HUES64 (cell line): ENCODE measurements around the gene MAP4K2.

Experiments used
- H3K27ac ChIP-seq: 2 replicates; pipeline ENCODE4 v1.7.0; 2013; ENCODE audit warnings: low read depth, low read length, inconsistent platforms
- H3K27me3 ChIP-seq: 2 replicates; pipeline ENCODE4 v1.6.1; 2013; ENCODE audit warnings: mild to moderate bottlenecking, low read length; ENCODE audit not compliant: insufficient read depth
- H3K36me3 ChIP-seq: 2 replicates; pipeline ENCODE4 v1.6.1; 2013; ENCODE audit warnings: mild to moderate bottlenecking, low read length; ENCODE audit not compliant: insufficient read depth
- H3K4me1 ChIP-seq: 2 replicates; pipeline ENCODE4 v1.6.1; 2013; ENCODE audit warnings: mild to moderate bottlenecking, low read length, moderate library complexity; ENCODE audit not compliant: insufficient read depth
- H3K4me3 ChIP-seq: 2 replicates; pipeline ENCODE4 v1.5.1; 2013; ENCODE audit warnings: mild to moderate bottlenecking, low read length, moderate library complexity
- H3K9ac ChIP-seq: 2 replicates; pipeline ENCODE4 v1.6.1; 2013; ENCODE audit warnings: mild to moderate bottlenecking, low read depth, low read length
- H3K9me3 ChIP-seq: 2 replicates; pipeline ENCODE4 v1.6.1; 2013; ENCODE audit warnings: low read depth, low read length; ENCODE audit not compliant: insufficient read depth
- WGBS: fragments of 150-250, 120-280 bp; methylation state at CpG from one replicate; pipeline ENCODE4 v1.1.7; 2013; ENCODE audit warnings: missing lambda C conversion rate; 5-methylcytosine and 5-hydroxymethylcytosine counted together

The MAP4K2 gene

GRCh38 chr11:64796047-64796756, 6.8 kb downstream of the MAP4K2 start:
- WGBS = 94% methylated on average over 19 of the region's 19 CpGs
- no peak overlapping the region for H3K9ac ChIP-seq
- no peaks in the 10 kb centered on the region for H3K9me3 ChIP-seq
- no peaks in the 10 kb centered on the region for H3K27me3 ChIP-seq
- no peak overlapping the region for H3K4me3 ChIP-seq
- H3K27ac ChIP-seq = no peak overlapping the region
- 0 out of 2 replicates have a peak, but pooled peaks cover 3% of the 10 kb centered on the region for H3K36me3 ChIP-seq
- no peaks in the 10 kb centered on the region for H3K4me1 ChIP-seq

GRCh38 chr11:64794526-64794925, 8.5 kb downstream of the MAP4K2 start:
- H3K4me1 ChIP-seq = no peaks in the 10 kb centered on the region
- H3K4me3 ChIP-seq = no peak overlapping the region
- no peak overlapping the region for H3K9ac ChIP-seq
- 92% methylated on average over 10 of the region's 10 CpGs for WGBS
- no peaks in the 10 kb centered on the region for H3K9me3 ChIP-seq
- H3K27ac ChIP-seq = no peak overlapping the region
- peaks cover 4% of the 10 kb centered on the region; the same call in 1 of the 2 replicates for H3K36me3 ChIP-seq
- no peaks in the 10 kb centered on the region for H3K27me3 ChIP-seq

- H3K9me3 ChIP-seq = no peaks in the 10 kb centered on the region
- H3K4me3 ChIP-seq = no peak overlapping the region
- no peak overlapping the region for H3K27ac ChIP-seq
- H3K36me3 ChIP-seq = peaks cover 10% of the 10 kb centered on the region; the same call in 1 of the 2 replicates
- WGBS = 94% methylated on average over 10 of the region's 11 CpGs
- no peak overlapping the region for H3K9ac ChIP-seq
- no peaks in the 10 kb centered on the region for H3K27me3 ChIP-seq
- H3K4me1 ChIP-seq = no peaks in the 10 kb centered on the region
These were observed 9.5 kb downstream of the MAP4K2 start for GRCh38 chr11:64793271-64794160.

GRCh38 chr11:64792482-64792881, 10.5 kb downstream of the MAP4K2 start:
- Histone ChIP-seq H3K4me1 (no peaks in the 10 kb centered on the region), H3K9me3 (no peaks in the 10 kb centered on the region), H3K36me3 (peaks cover 10% of the 10 kb centered on the region; the same call in 1 of the 2 replicates), H3K27ac (no peak overlapping the region), H3K27me3 (no peaks in the 10 kb centered on the region), H3K4me3 (no peak overlapping the region), H3K9ac (no peak overlapping the region)
- 92% methylated on average over 4 of the region's 4 CpGs for whole genome bisulfite sequencing

GRCh38 chr11:64791781-64792291, 11.2 kb downstream of the MAP4K2 start:
- no peak overlapping the region for H3K4me3 ChIP-seq
- H3K27ac ChIP-seq = no peak overlapping the region
- H3K27me3 ChIP-seq = no peaks in the 10 kb centered on the region
- H3K4me1 ChIP-seq = no peaks in the 10 kb centered on the region
- WGBS = 96% methylated on average over 14 of the region's 14 CpGs
- no peak overlapping the region for H3K9ac ChIP-seq
- peaks cover 6% of the 10 kb centered on the region; the same call in 1 of the 2 replicates for H3K36me3 ChIP-seq
- no peaks in the 10 kb centered on the region for H3K9me3 ChIP-seq

DNA sequence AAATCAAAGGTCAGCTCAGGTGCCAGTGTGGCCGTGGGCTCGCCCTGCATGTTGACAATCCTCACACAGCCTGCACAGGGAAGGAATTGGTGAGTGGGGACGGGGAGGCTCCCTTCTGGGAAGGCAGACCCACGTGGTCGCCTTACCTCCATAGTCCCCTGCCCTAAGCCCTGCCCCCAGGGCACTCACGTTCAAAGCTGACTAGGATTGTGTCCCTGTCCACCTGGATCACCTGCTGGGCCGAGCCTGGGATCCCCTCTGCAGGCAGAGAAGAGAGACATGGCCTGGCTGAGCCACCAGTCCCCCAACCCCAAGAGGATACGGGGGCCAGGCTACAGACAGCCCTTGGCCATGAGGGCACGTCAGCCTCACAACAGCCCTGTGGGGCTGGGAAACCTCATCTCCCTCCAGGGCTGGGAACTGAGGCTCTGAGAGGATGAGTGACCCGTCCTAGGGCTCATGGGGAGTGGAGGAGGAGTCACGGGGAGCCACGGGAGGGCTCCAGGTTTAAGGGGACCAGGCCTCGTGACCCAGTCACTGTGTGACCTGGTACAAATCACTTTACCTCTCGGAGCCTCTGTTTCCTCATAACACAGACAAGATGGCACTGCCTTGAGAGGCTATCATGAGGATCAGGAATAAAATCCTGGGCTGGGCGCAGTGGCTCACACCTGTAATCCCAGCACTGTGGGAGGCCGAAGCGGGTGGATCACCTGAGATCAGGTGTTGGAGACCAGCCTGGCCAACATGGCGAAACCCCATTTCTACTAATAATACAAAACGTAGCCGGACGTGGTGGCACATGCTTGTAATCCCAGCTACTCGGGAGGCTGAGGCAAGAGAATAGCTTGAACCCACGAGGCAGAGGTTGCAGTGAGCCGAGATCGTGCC, 12.6 kb downstream of the MAP4K2 start:
- Histone ChIP-seq H3K27me3 (no peaks in the 10 kb centered on the region), H3K36me3 (peaks cover 6% of the 10 kb centered on the region; the same call in 1 of the 2 replicates), H3K9ac (no peak overlapping the region), H3K27ac (no peak overlapping the region), H3K9me3 (no peaks in the 10 kb centered on the region), H3K4me3 (no peak overlapping the region), H3K4me1 (no peaks in the 10 kb centered on the region)
- WGBS = 88% methylated on average over 25 of the region's 25 CpGs

DNA sequence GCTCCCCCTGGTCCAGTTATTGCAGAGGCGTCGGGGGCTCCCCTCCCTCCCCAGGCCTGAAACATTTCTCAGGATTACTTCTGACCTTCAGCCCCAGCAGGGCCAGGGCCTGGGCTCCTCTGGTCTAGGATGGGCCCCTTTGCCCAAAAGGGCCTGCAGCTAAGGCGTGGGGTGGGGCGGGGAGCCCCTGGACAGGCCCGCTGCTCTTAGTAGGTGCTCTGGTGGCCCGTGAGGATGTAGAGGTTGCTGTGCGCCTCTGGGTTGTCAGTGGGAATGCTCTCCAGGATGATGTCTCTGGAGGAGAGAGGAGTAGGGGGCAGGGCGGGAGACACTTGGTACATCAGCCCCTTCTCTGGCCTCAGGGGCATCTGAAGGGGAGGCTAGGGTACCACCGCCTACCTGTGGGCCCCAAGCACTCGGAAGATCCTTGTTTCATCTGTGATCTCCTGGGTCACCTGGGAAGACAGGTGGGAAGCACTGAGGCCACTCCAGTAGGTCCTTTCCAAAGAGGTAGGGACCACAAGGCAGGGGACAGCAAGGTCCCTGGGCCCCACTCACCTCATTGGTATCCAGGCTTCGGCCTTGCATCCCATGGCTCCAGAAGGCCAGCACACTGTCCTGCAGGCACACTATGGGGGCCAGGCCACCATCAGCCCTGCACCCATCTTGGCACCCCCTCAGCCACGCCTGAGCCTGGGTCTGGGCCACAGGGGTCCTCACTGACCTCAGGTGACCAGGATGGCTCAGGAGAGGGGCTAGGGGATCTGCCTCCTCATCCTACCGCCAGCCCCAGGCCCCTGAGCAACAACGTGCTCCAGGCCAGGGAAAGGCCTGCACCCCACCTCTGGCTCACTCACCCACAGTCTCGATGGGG, 13.4 kb downstream of the MAP4K2 start:
- 94% methylated on average over 15 of the region's 15 CpGs for WGBS
- H3K9ac ChIP-seq = no peak overlapping the region

DNA sequence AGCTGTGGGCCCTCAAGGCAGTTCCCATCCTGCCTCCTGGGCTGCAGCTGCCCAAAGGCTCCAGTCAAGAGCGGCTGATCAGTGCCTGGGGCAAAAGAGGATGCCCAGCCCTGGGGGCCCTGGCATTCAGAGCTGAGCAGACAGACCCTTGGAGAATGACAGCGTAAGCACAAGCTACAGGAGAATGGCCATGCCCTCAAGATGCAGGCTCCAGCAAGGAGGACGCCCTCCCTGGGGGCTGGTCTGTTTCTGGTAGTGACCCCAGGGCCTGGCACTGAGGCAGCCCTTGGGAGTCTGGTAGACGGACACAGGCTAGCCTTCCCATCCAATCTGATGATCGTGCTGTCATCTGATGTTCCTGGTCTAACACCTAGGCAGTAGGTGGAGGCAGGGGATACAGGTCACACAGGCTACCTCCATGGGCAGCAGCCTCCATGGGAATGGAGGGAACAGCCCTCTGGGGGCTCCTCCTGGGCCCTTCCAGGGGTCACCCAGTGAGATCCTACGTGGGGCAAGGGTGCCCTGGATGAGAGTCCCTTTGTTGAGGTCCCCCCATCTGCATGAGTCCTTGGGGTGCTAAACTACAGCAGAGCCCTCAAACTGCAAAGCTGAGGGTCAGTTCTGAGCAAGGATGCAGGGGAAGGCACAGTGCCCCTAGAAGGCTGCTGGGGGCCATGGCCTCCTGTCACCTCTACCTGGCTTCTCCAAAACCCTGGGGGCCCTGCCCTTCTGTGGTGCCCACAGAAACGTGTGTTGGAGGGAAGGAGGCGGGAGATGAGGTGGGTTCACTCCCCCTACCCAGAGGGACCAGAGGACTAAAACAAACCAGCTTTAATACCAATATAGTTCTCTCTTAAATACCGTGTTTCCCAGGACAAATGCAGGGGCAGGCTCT, 14.4 kb downstream of the MAP4K2 start:
- H3K9ac ChIP-seq = no peak overlapping the region
- no peak overlapping the region for H3K4me3 ChIP-seq
- H3K4me1 ChIP-seq = no peaks in the 10 kb centered on the region
- no peaks in the 10 kb centered on the region for H3K27me3 ChIP-seq
- no peaks in the 10 kb centered on the region for H3K9me3 ChIP-seq
- WGBS = 88% methylated on average over 7 of the region's 9 CpGs
- H3K36me3 ChIP-seq = peaks cover 6% of the 10 kb centered on the region; the same call in 1 of the 2 replicates
- H3K27ac ChIP-seq = no peak overlapping the region

More for the DNA sequence above, 13.4 kb downstream of the MAP4K2 start:
- Histone ChIP-seq H3K4me3 (no peak overlapping the region), H3K4me1 (no peaks in the 10 kb centered on the region), H3K9me3 (no peaks in the 10 kb centered on the region), H3K36me3 (peaks cover 6% of the 10 kb centered on the region; the same call in 1 of the 2 replicates), H3K27ac (no peak overlapping the region), H3K27me3 (no peaks in the 10 kb centered on the region)

- peaks cover 6% of the 10 kb centered on the region; the same call in 1 of the 2 replicates for H3K36me3 ChIP-seq
- H3K9me3 ChIP-seq = no peaks in the 10 kb centered on the region
- WGBS = 57% methylated on average over 14 of the region's 15 CpGs
- H3K9ac ChIP-seq = no peak overlapping the region
- H3K4me3 ChIP-seq = no peak overlapping the region
- no peak overlapping the region for H3K27ac ChIP-seq
- no peaks in the 10 kb centered on the region for H3K4me1 ChIP-seq
- H3K27me3 ChIP-seq = no peaks in the 10 kb centered on the region
These were observed 15.3 kb downstream of the MAP4K2 start for GRCh38 chr11:64787526-64788320.
